HG02870 (cell line): Measurements from ENCODE around the gene TAF11.
"Not testable (repeated sequence)": the region's sequence is repeated elsewhere in the genome, so short reads cannot be mapped to it uniquely, and the experiment has no call there.

ENCODE experiments used
- ATAC-seq: cut with Tn5 transposase; IDR thresholded peaks from one replicate; pipeline ENCODE4 v1.9.1; 2021; ENCODE audit warnings: mild to moderate bottlenecking, moderate library complexity; ENCODE audit not compliant: unreplicated experiment

Gene TAF11

GRCh38 chr6:34887753-34888513, at the start of gene TAF11:
Gene TAF11 (minus strand): TSS chr6:34888042. CDS start chr6:34887957, 85 bp downstream.
- ATAC-seq, result peak; percentile 76

- ATAC-seq, result no peak
These were observed 46.7 kb upstream of the TAF11 start for GRCh38 chr6:34934516-34934915.

- ATAC-seq, result not testable (repeated sequence)
These were observed 44.4 kb upstream of the TAF11 start for GRCh38 chr6:34932202-34932601.

GRCh38 chr6:34930221-34930620, 42.4 kb upstream of the TAF11 start:
- ATAC-seq, result no peak

GRCh38 chr6:34929241-34929978, 41.6 kb upstream of the TAF11 start:
- no peak for ATAC-seq

GRCh38 chr6:34928695-34929094, 40.9 kb upstream of the TAF11 start:
- ATAC-seq, result no peak

GRCh38 chr6:34928220-34928619, 40.4 kb upstream of the TAF11 start:
- no peak for ATAC-seq

GRCh38 chr6:34926655-34927054, 38.8 kb upstream of the TAF11 start:
- ATAC-seq, result no peak

- ATAC-seq, result no peak
These were observed 37.2 kb upstream of the TAF11 start for GRCh38 chr6:34924831-34925625.

- ATAC-seq, result no peak
These were observed 34.4 kb upstream of the TAF11 start for GRCh38 chr6:34922177-34922663.

- no peak for ATAC-seq
These were observed 32.3 kb upstream of the TAF11 start for GRCh38 chr6:34920097-34920496.

- ATAC-seq, result no peak
These were observed 31.8 kb upstream of the TAF11 start for GRCh38 chr6:34919651-34920050.

- no peak for ATAC-seq
These were observed 29.9 kb upstream of the TAF11 start for GRCh38 chr6:34917626-34918285.

GRCh38 chr6:34916348-34916967, 28.6 kb upstream of the TAF11 start:
- no peak for ATAC-seq

- no peak for ATAC-seq
These were observed 26.5 kb upstream of the TAF11 start for GRCh38 chr6:34914358-34914757.

- ATAC-seq, result peak; percentile 66
These were observed 25.0 kb upstream of the TAF11 start for GRCh38 chr6:34912715-34913464.

- no peak for ATAC-seq
These were observed 24.0 kb upstream of the TAF11 start for GRCh38 chr6:34911822-34912221.

- no peak for ATAC-seq
These were observed 21.6 kb upstream of the TAF11 start for GRCh38 chr6:34909320-34909883.

- ATAC-seq, result no peak
These were observed 20.4 kb upstream of the TAF11 start for GRCh38 chr6:34908194-34908593.
